HG03342 (cell line): Measurements from ENCODE around the gene TYMP.

ENCODE experiments used
- ATAC-seq: cut with Tn5 transposase; IDR thresholded peaks from one replicate; pipeline ENCODE4 v1.9.1; 2021; ENCODE audit warnings: mild to moderate bottlenecking, moderate library complexity; ENCODE audit not compliant: unreplicated experiment

The TYMP gene

DNA sequence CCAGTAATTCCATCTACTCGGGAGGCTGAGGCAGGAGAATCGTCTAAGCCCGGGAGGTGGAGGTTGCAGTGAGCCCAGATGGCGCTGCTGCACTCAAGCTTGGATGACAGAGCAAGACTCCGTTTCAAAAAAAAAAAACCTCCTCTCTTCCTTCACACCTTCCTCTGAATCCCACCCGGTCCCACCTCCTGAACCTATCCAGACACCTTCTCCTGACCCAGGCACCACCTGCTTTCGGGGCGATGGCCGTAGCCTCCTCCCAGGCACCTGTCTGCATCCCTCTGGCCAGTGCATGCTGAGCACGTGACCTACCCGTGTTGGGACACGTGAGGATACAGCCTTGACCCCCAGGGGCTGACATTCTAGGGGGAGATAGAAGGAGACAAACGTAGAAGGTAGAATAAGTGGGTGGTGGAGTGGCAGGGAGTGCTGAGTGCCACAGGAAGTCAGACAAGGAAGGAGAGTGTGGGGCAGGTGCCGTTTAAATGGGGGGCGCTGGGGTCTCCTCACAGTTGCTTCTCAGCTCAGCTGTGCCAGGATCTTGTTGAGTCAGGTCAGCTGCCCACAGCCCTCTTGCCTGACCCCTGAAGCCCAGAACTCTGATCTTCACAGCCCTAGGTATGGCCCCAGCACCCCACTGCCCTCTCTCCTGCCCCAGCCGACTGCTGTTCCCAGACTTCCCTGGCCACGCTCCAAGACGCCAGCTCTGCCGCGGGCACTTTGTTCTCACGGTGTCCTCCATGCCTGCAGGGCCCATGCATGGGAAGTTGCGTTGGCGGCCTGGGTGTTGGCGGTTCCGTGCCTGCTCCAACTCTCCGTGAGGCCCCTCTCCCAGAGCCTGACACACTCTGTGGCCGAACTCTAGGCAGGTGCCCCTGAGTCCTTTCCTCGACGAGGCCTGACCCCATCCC, 44.3 kb downstream of the TYMP start:
- no peak for ATAC-seq

DNA sequence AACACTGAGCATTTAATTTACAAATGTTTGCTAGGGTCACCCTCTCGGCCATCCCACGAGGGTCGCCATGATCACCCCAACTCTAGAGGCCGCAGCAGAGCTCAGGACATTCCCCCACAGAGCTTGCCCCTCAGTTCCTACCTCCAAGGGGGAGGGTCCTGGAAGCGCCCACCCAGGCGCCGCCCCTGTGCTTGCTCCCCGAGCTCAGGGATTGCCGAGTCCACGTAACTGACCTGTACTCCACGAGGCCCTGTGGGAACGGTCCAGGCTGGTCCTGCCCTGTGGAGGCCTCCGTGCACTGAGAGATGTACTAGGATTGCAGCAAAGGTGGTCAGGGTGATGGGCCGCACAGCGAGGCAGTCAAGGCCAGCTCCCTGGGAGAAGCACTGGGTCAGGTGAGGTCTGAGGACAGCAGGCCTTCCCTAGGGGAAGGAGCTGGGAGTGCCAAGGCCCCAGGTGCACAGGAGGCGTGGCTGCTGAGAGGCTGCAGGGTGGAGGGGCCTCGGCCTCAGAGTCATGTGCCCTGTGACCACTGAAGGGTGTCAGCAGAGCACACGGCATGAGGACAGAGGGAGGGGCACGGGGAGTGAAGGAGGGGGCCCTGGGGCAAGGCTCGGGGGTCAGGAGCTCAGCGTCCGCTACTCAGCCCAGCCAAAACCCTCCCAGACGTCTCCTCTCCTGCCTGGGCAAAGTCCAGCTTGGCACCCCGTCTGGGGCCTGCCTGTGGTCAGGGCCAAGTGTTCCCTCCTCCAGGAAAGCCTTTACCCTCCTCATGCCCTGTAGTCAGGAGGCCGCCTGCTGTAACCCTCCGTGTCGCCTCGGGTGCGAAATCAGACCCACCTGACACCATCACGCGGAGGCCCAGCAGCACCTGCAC, 45.6 kb downstream of the TYMP start:
- ATAC-seq, result no peak

DNA sequence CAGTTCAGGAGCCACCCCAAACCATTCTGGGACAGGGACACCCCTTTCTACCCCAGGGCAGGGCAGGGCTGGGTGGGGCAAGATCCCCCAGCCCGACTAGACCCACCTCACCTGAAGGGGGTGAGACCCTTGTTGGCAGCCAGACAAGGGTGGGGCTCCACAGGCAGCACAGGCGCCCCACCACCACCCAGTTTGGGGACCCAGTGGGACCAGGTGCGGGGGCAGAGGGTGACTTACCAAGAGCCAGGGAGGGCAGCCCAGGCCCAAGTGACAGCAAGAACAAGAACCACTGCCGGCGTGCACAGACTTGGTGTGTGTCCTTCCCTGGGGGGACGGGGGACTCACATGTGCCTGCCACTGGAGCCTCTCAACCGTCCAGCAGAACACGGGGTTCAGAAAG, 46.3 kb downstream of the TYMP start:
- no peak for ATAC-seq

DNA sequence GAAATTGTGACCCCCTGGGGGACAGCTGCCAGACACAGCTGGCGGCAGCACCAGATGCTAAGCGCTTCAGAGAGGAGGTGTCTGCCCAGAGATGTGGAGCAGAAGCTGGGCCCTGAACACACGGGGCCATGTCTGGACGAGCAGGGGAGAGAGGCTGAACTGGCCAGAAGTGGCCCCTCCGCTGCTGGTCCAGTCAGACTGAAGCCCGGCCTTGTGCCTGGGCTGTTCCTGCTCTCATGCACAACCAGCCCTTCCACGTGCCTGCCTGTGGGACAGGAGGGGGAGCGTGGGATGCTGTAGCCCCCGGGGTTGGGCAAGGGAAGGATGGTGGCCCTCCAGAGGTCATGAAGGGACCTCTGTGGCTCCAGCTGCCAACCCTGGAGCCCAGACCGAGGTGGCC, 46.7 kb downstream of the TYMP start:
- no peak for ATAC-seq

DNA sequence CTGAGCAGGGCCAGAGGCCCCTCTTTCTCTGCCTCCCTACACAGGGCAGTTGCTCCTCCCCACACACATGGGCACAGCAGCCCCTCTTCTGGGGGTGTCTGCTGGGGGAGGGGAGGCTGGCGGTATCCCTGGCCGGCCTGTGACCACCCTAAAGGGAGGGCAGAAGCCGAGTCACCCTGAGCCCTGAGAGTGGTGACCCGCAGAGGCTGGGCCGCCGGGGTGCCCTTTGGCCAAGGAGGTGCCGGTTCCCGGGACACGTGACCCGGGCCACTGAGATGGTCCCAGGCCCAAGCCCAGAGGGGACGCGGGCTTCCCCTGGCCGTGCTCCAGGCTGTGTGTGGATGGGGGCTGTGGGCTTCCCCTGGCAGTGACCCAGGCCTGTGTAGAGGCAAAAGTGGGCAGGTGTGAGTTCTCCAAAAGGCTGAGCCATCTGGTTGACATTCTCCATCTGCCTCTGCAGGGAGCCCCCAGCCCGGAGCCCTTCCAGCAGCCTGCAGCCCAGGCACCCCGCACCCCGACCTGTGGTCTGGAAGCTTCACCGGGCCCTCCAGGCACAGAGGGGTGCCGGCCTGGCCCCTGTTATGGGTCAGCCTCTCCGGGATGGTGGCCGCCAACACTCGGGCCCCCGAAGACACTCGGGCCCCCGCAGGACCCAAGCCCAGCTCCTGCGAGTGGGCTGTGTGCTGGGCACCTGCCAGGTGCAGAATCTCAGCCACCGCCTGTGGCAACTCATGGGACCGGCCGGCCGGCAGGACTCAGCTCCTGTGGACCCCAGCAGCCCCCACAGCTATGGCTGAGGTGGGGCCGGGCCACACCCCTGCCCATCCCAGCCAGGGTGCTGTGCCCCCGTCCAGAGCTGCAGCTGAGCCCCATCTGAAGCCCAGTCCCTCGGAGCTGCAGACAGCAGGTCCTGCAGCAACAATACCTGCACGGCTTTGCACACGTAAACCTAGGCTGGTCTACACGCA, 47.4 kb downstream of the TYMP start:
- no peak for ATAC-seq

DNA sequence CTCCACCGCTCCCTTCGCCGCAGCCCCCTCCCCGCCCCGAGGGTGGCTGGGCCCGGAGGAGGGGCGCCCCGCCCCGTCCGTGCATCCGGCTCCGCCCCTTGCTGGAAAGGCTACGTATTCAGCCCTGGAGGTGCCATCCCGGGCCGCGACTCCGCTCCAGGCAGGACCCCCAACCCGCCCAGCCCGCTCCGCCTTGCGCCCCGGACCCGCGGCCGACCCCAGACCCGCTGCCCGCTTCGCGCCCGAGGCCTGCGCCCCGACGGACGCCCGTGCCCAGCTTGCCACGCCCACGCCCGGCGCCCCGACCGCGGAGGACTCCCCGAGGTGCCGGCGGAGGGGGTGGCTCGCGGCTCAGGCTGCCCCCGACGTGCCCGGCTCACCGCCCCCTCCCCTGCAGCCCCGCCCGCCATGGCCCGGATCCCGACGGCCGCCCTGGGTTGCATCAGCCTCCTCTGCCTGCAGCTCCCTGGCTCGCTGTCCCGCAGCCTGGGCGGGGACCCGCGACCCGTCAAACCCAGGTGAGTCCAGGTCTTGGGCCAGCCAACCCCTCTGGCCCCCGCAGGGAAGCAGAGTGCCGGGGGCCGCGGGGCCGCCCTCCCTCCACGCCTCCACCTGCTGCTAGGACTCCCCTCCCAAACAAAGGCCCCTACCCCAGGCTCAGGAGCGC, 48.2 kb downstream of the TYMP start, which contains the start of gene ADM2:
Gene ADM2, plus strand, starts transcription at position 104 of the 667 bp plus-strand sequence. Its CDS starts 305 bp downstream, at position 409.
- ATAC-seq, result no peak

DNA sequence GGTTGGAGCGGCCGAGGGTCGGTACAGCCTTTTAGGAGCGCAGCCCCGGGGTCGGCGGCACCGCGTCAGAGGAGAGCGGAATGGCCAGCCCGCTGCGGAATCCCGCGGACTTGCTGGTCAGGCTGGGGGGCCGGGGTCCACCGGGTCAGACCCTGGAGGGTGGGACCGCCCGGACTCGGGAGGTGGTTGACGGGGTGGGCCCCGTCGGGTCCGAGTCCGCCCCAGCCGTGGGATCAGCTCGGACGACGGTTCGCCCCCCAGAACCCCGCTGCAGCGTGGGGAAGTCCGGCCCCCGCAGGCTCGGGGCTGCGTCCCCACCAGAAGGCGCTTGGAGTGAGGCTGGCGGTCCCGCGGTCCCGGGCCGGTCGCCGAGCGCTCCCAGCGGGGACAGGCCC, 48.8 kb downstream of the TYMP start:
- no peak for ATAC-seq

DNA sequence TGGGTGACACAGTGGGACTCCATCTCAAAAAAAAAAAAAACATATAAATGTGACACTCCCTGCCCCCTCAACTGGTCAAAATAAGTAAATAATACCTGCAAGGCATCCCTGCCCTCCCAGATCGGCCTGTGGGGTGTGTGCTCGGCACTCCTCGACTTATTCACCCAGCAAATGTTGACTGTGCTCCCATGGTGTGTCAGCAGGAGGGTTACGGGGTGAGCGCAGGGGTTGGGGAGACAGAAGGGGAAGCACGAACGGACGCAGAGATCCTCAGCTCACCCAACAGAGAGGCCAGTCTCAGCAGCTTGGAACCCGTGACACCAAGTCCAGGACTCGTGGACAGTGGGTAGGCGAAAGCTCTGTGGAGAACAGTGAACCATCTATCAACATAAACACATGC, 50.1 kb downstream of the TYMP start:
- ATAC-seq, result no peak

DNA sequence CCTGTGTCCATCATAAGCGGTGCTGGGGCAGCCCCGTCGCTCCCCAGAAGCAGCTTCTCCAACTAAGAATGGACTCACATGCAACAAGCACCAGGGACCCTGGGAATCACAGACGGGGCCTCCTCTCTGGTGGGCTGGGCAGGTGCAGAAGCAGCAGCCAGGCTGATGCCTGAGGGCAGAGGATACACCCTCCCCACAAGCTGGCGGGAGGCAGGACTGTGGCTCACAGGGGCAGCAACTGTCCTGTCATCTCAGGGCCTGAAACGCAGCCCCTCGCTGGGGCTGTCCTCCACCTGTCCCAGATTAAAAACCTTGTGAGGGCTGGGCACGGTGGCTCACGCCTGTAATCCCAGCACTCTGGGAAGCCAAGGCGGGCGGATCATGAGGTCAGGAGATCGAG, 51.9 kb downstream of the TYMP start:
- ATAC-seq, result no peak

DNA sequence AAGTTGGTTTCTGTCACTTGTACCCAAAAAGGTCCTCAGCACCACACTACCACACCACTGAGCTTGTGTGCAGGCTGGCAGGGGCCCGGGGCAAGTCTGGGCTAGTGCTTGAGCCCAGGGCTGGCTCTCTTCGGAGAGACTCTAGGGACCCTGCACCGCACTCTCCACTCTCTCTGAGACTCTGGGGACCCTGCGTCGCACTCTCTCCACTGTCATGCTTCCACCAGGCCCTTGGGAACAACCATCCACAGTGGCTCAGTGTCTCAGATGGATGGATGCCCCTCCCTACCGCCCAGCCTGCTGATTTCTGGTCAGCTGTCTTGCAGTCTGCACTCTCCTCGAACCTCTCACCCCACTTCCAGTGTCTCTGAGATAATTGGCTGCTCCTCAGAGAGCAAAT, 52.9 kb downstream of the TYMP start:
- ATAC-seq, result no peak
